ENCODE measurements around the gene PCAT6. TPM values are rescaled to one million over a fixed set of nuclear protein-coding genes. Genes with fewer than 3 reads are reported as not detected.
"Not testable (repeated sequence)": the region's sequence is repeated elsewhere in the genome, so short reads cannot be mapped to it uniquely, and the experiment has no call there.

Gene PCAT6
- polyA plus RNA-seq (2012; ENCODE audit: low read depth, missing spikeins) = 5.1 TPM

- DNase-seq (ENCODE audit: insufficient read length, low spot score) (peak; percentile 96), FAIRE-seq (no peak)
- TF ChIP-seq POLR2AphosphoS5 (IDR thresholded peaks at IDR 0.05; ENCODE audit: low read depth, low read length) (peak; percentile 72; the same call in 1 of the 2 replicates), TAF1 (IDR thresholded peaks at IDR 0.05; ENCODE audit: low read depth, low read length) (no peak), POU2F2 (IDR thresholded peaks at IDR 0.05; ENCODE audit: low read depth, low read length) (peak; percentile 21; the same call in 1 of the 2 replicates), PAX5 (IDR thresholded peaks at IDR 0.05; ENCODE audit: insufficient read depth, low read length, severe bottlenecking) (no peak), POLR2A (IDR thresholded peaks at IDR 0.05; ENCODE audit: low read depth, low read length) (peak; percentile 78)
Observed at GRCh38 chr1:202810615-202811295, at the start of gene PCAT6. Gene PCAT6, plus strand, starts transcription at chr1:202810954.

- FAIRE-seq (no peak), DNase-seq (ENCODE audit: insufficient read length, low spot score) (no peak)
Observed at GRCh38 chr1:202762019-202762418, 48.7 kb upstream of the PCAT6 start.

GRCh38 chr1:202765721-202766120 lies 45.0 kb upstream of the PCAT6 start:
- TF ChIP-seq POLR2AphosphoS5 (IDR thresholded peaks at IDR 0.05; ENCODE audit: low read depth, low read length) = no peak
- no peak for TF ChIP-seq SPI1 (IDR thresholded peaks at IDR 0.05; ENCODE audit: low read depth, low read length)
- FAIRE-seq = no peak

More at GRCh38 chr1:202762019-202762418, 48.7 kb upstream of the PCAT6 start:
- TF ChIP-seq PAX5 (IDR thresholded peaks at IDR 0.05; ENCODE audit: insufficient read depth, low read length, severe bottlenecking) (no peak), POLR2AphosphoS5 (IDR thresholded peaks at IDR 0.05; ENCODE audit: low read depth, low read length) (no peak), POU2F2 (IDR thresholded peaks at IDR 0.05; ENCODE audit: low read depth, low read length) (no peak), POLR2A (IDR thresholded peaks at IDR 0.05; ENCODE audit: low read depth, low read length) (no peak), TAF1 (IDR thresholded peaks at IDR 0.05; ENCODE audit: low read depth, low read length) (no peak), SPI1 (IDR thresholded peaks at IDR 0.05; ENCODE audit: low read depth, low read length) (no peak)

GRCh38 chr1:202770135-202770534 lies 40.6 kb upstream of the PCAT6 start:
- DNase-seq (ENCODE audit: insufficient read length, low spot score) (no peak), FAIRE-seq (no peak)
- TF ChIP-seq TAF1 (IDR thresholded peaks at IDR 0.05; ENCODE audit: low read depth, low read length) (no peak), POU2F2 (IDR thresholded peaks at IDR 0.05; ENCODE audit: low read depth, low read length) (no peak), POLR2AphosphoS5 (IDR thresholded peaks at IDR 0.05; ENCODE audit: low read depth, low read length) (no peak), POLR2A (IDR thresholded peaks at IDR 0.05; ENCODE audit: low read depth, low read length) (no peak), PAX5 (IDR thresholded peaks at IDR 0.05; ENCODE audit: insufficient read depth, low read length, severe bottlenecking) (no peak), SPI1 (IDR thresholded peaks at IDR 0.05; ENCODE audit: low read depth, low read length) (no peak)

More at GRCh38 chr1:202765721-202766120, 45.0 kb upstream of the PCAT6 start:
- DNase-seq (ENCODE audit: insufficient read length, low spot score) = no peak

GRCh38 chr1:202781180-202781579 lies 29.6 kb upstream of the PCAT6 start:
- TF ChIP-seq POLR2AphosphoS5 (IDR thresholded peaks at IDR 0.05; ENCODE audit: low read depth, low read length) = no peak
- no peak for TF ChIP-seq TAF1 (IDR thresholded peaks at IDR 0.05; ENCODE audit: low read depth, low read length)
- no peak for TF ChIP-seq PAX5 (IDR thresholded peaks at IDR 0.05; ENCODE audit: insufficient read depth, low read length, severe bottlenecking)
- TF ChIP-seq POLR2A (IDR thresholded peaks at IDR 0.05; ENCODE audit: low read depth, low read length) = no peak
- no peak for TF ChIP-seq SPI1 (IDR thresholded peaks at IDR 0.05; ENCODE audit: low read depth, low read length)
- TF ChIP-seq POU2F2 (IDR thresholded peaks at IDR 0.05; ENCODE audit: low read depth, low read length) = no peak
- FAIRE-seq = no peak
- DNase-seq (ENCODE audit: insufficient read length, low spot score) = no peak

GRCh38 chr1:202786804-202787203 lies 23.9 kb upstream of the PCAT6 start:
- TF ChIP-seq POLR2A (IDR thresholded peaks at IDR 0.05; ENCODE audit: low read depth, low read length) = no peak
- TF ChIP-seq POLR2AphosphoS5 (IDR thresholded peaks at IDR 0.05; ENCODE audit: low read depth, low read length) = no peak
- TF ChIP-seq SPI1 (IDR thresholded peaks at IDR 0.05; ENCODE audit: low read depth, low read length) = no peak
- no peak for TF ChIP-seq TAF1 (IDR thresholded peaks at IDR 0.05; ENCODE audit: low read depth, low read length)
- no peak for TF ChIP-seq PAX5 (IDR thresholded peaks at IDR 0.05; ENCODE audit: insufficient read depth, low read length, severe bottlenecking)
- TF ChIP-seq POU2F2 (IDR thresholded peaks at IDR 0.05; ENCODE audit: low read depth, low read length) = no peak
- DNase-seq (ENCODE audit: insufficient read length, low spot score) (no peak), FAIRE-seq (no peak)

- DNase-seq (ENCODE audit: insufficient read length, low spot score) = no peak
- FAIRE-seq = no peak
- no peak for TF ChIP-seq POLR2AphosphoS5 (IDR thresholded peaks at IDR 0.05; ENCODE audit: low read depth, low read length)
Observed at GRCh38 chr1:202788800-202789199, 22.0 kb upstream of the PCAT6 start.

GRCh38 chr1:202791077-202791747 lies 19.5 kb upstream of the PCAT6 start:
- no peak for FAIRE-seq
- TF ChIP-seq TAF1 (IDR thresholded peaks at IDR 0.05; ENCODE audit: low read depth, low read length) = no peak
- TF ChIP-seq POLR2AphosphoS5 (IDR thresholded peaks at IDR 0.05; ENCODE audit: low read depth, low read length) = no peak
- no peak for TF ChIP-seq POLR2A (IDR thresholded peaks at IDR 0.05; ENCODE audit: low read depth, low read length)
- no peak for TF ChIP-seq SPI1 (IDR thresholded peaks at IDR 0.05; ENCODE audit: low read depth, low read length)
- DNase-seq (ENCODE audit: insufficient read length, low spot score) = no peak

- DNase-seq (ENCODE audit: insufficient read length, low spot score) = no peak
- no peak for FAIRE-seq
- no peak for TF ChIP-seq TAF1 (IDR thresholded peaks at IDR 0.05; ENCODE audit: low read depth, low read length)
- no peak for TF ChIP-seq POLR2A (IDR thresholded peaks at IDR 0.05; ENCODE audit: low read depth, low read length)
- TF ChIP-seq PAX5 (IDR thresholded peaks at IDR 0.05; ENCODE audit: insufficient read depth, low read length, severe bottlenecking) = no peak
- TF ChIP-seq POLR2AphosphoS5 (IDR thresholded peaks at IDR 0.05; ENCODE audit: low read depth, low read length) = no peak
- TF ChIP-seq POU2F2 (IDR thresholded peaks at IDR 0.05; ENCODE audit: low read depth, low read length) = no peak
- no peak for TF ChIP-seq SPI1 (IDR thresholded peaks at IDR 0.05; ENCODE audit: low read depth, low read length)
Observed at GRCh38 chr1:202794051-202794740, 16.6 kb upstream of the PCAT6 start.

- not testable (repeated sequence) for DNase-seq (ENCODE audit: insufficient read length, low spot score); FAIRE-seq
Observed at GRCh38 chr1:202794931-202795330, 15.8 kb upstream of the PCAT6 start.

Measured in GM12891 (cell line).